Activated naive CD4-positive, alpha-beta T cell treated with anti-CD3 and anti-CD28 coated beads, Interleukin-2, amount 50 U/mL, for 24 hours (primary cell): ENCODE measurements around the gene SVIL.
A peak's percentile ranks its signal among the peaks of the same experiment; 100 is the strongest.
"Not testable (repeated sequence)": the region's sequence is repeated elsewhere in the genome, so short reads cannot be mapped to it uniquely, and the experiment has no call there.

Experiments used
- H3K27ac Mint-ChIP-seq: one replicate; pipeline ENCODE4 v1.8.0; 2021; ENCODE audit warnings: mild to moderate bottlenecking, mixed read lengths
- H3K27me3 Mint-ChIP-seq: one replicate; pipeline ENCODE4 v1.8.0; 2021; ENCODE audit warnings: mixed read lengths
- H3K36me3 Mint-ChIP-seq: one replicate; pipeline ENCODE4 v1.8.0; 2021; ENCODE audit warnings: mixed read lengths
- H3K4me1 Mint-ChIP-seq: one replicate; pipeline ENCODE4 v1.8.0; 2021; ENCODE audit warnings: mixed read lengths
- H3K4me3 Mint-ChIP-seq: one replicate; pipeline ENCODE4 v1.8.0; 2021; ENCODE audit warnings: mild to moderate bottlenecking, mixed read lengths
- H3K9me3 Mint-ChIP-seq: one replicate; pipeline ENCODE4 v1.8.0; 2021; ENCODE audit warnings: mixed read lengths

The SVIL gene

DNA sequence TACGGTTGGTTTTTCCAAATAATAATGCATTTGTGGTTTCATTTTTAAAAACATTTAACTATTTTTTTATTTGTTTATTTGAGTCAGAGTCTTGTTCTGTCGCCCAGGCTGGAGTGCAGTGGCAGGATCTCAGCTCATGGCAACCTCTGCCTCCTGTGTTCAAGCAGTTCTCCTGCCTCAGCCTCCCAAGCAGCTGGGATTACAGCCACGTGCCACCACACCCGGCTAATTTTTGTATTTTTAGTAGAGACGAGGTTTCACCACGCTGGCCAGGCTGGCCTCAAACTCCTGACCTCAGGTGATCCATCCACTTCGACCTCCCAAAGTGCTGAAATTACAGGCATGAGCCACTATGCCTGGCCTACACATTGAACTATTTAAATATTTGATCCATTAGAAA lies 28.1 kb downstream of the SVIL start:
- peaks cover 14% of the 10 kb centered on the region for H3K36me3 Mint-ChIP-seq
- not testable (repeated sequence) for H3K4me3 Mint-ChIP-seq, H3K27ac Mint-ChIP-seq, H3K27me3 Mint-ChIP-seq, H3K9me3 Mint-ChIP-seq, H3K4me1 Mint-ChIP-seq

DNA sequence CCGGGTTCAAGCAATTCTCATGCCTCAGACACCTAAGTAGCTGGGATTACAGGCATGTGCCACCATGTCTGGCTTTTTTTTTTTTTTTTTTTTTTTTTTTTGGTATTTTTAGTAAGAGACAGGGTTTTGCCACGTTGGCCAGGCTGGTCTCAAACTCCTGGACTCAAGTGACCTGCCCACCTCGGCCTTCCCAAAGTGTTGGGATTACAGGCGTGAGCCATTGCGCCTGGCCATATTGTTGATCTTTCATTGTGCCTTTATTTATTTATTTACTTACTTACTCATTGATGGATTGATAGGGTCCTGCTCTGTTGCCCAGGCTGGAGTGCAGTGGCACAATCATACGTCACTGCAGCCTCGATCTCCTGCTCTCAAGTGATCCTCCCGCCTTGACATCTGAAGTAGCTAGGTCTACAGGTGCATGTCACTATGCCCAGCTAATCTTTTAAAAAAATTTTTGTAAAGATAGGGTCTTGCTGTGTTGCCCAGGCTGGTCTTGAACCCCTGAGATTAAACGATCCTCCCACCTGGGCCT lies 30.4 kb downstream of the SVIL start:
- Mint-ChIP-seq H3K27ac (no peak overlapping the region), H3K4me3 (no peak overlapping the region), H3K36me3 (peaks cover 5% of the 10 kb centered on the region), H3K4me1 (peaks cover 17% of the 10 kb centered on the region), H3K27me3 (no peaks in the 10 kb centered on the region), H3K9me3 (no peaks in the 10 kb centered on the region)

DNA sequence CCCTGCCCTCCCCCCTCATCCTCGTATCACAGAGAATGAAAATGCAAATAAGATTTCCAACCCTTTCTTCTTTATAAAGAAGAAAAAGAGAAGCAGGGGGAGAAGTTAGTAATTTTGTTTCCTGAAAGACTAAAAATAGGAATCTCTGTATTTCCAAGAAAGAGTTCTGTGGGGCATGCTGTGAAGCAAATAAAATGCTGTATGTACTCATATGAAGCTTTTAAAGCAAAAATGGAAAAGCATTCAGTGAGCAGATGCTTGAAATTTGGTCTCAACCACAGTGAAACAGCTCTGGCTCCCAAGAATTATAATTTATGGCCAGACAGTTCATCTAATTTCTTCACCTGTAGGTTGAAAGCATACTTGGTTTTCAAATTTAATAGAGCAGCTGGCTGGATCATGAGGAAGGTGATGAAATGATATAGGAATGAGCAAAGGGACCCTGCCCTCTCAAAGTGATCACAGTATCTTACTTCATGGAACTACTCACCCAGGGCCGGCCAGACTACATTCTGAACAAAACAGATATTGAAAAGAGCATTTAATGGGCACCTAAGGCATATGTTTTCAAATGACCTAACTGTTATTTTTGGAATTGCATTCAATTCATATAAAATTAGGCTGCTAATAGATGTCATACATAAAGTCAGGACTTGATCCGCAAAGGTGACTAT lies 31.4 kb downstream of the SVIL start:
- Mint-ChIP-seq H3K9me3 (no peaks in the 10 kb centered on the region), H3K27ac (no peak overlapping the region), H3K4me3 (no peak overlapping the region), H3K36me3 (no peaks in the 10 kb centered on the region), H3K27me3 (no peaks in the 10 kb centered on the region), H3K4me1 (peaks cover 17% of the 10 kb centered on the region)

DNA sequence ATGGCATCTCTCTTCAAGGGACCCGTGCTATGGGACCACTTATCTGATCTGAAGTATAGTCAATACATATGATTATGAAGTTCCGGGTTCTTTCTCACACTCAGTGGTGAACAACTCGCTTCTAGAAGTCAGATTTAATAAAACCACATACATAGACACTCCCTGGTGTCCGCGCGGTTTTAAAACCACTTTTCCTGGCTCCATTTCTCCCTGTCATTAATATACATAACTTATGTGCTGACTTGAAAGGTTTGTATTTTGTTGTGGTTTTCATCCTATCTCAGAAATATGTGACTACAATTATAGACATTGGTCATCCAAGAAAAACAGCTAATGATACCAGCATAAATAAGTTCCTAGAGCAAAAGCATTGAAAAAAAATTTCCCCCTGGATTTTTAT lies 34.0 kb downstream of the SVIL start:
- H3K36me3 Mint-ChIP-seq = no peaks in the 10 kb centered on the region
- peaks cover 17% of the 10 kb centered on the region for H3K4me1 Mint-ChIP-seq
- no peak overlapping the region for H3K4me3 Mint-ChIP-seq
- H3K27me3 Mint-ChIP-seq = no peaks in the 10 kb centered on the region
- no peak overlapping the region for H3K27ac Mint-ChIP-seq
- H3K9me3 Mint-ChIP-seq = no peaks in the 10 kb centered on the region

DNA sequence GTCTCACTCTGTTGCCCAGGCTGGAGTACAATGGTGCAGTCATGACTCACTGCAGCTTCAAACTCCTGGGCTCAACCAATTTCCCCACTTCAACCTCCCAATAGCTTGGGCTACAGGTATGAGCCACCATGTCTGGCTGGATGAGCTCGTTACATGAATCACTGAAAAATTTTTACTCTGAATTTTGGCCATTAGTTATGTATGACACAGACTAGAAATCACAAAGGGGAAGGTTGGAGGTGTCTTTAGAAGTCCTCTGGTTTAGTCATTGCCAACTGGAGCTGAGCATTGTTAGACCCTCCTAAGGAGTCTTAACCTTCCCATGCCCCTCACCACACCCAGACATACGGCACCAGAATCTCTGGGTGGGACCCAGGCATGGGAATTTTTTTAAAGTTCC lies 34.7 kb downstream of the SVIL start:
- Mint-ChIP-seq H3K9me3 (no peaks in the 10 kb centered on the region), H3K4me1 (peaks cover 17% of the 10 kb centered on the region), H3K36me3 (peaks cover 2% of the 10 kb centered on the region), H3K27ac (no peak overlapping the region), H3K4me3 (no peak overlapping the region), H3K27me3 (no peaks in the 10 kb centered on the region)

DNA sequence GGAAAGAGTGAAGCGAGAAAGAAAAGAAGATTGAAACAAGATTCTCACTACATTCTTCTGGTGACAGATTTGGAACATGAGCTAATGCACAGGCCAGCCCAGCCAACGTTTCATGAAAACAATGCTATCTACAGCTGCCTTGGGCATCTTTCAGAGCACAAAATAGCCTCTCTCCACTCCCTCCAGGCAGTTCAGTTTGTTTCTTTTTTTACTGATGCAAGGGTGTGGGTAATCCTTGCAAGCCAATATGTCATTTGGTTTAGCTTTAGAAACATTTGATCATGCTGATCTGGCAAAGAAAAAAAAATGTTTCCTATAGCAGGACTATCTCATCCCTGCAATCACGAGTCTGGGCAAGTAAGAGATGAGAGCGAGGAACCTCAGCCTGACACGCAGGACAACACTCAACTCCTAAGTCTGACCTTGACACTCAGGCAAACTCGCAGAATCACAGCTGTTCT lies 35.9 kb downstream of the SVIL start:
- Mint-ChIP-seq H3K27me3 (no peaks in the 10 kb centered on the region), H3K9me3 (no peaks in the 10 kb centered on the region), H3K4me1 (peaks cover 17% of the 10 kb centered on the region), H3K4me3 (no peak overlapping the region), H3K27ac (no peak overlapping the region), H3K36me3 (peaks cover 2% of the 10 kb centered on the region)

DNA sequence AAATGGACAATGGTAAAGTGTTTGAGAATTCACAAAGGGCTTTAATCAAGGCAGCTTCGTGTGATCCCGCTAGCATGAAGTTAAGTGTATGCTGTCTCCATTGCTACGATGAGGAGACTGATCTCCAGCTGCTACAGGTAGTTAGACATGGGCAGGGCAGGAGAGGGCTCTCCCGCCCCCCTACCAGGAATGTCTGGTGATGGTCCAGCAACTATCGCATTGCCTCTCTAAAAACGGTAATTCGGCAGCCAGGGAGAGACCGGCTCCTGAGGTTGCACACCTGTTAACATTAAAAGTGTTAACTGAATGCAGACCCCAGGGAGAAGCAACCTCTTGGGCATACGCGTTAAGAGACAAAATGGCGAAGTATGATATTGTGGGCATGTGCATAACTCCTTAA lies 37.9 kb downstream of the SVIL start:
- Mint-ChIP-seq H3K27ac (no peak overlapping the region), H3K4me1 (peaks cover 16% of the 10 kb centered on the region), H3K27me3 (no peaks in the 10 kb centered on the region), H3K4me3 (no peak overlapping the region), H3K36me3 (peaks cover 2% of the 10 kb centered on the region), H3K9me3 (no peaks in the 10 kb centered on the region)

DNA sequence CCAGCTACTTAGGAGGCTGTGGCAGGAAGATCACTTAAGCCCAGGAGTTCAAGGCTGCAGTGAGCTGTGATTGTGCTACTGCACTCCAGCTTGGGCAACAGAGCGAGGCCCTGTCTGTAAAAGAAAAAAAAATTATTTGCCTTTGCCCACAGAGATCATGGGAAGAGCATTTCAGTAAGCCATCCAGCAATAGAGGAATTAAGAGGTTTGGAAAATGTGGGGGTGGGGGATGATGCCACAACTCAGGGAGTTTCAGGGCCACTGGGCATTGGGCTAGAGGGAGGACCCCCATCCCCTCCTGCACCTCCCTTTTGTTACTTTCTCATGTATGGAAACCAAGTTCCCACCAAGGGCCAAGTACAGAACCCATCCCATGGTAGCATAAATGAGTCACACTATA lies 38.4 kb downstream of the SVIL start:
- H3K27ac Mint-ChIP-seq = no peak overlapping the region

DNA sequence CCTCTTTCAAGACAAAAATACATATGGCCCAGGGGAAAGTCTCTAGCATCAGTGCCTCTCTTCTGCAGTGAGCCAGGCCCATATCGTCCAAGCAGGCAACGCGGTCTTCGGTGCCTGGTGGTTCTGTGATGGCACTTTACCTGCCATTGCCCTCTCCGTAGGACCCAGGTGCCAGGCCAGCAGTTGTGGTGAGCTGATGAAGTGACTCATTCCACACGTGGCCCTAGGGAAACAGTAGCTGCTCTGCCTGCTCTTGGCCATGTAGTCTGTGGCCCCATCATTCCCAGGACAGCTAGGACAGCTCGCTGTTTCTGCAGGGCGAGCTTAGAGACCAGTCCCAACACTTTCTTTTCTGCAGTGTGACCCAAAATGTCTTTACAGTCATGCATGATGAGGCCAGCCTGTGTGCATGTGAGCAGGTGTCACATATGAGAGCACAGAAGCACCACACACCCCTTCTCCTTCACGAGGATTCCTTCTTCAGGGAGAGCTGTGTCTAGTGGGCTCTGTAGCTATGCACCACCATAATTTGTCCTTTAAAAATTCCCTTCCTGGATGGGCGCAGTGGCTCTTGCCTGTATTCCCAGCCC lies 39.0 kb downstream of the SVIL start:
- Mint-ChIP-seq H3K27me3 (no peaks in the 10 kb centered on the region), H3K36me3 (peaks cover 2% of the 10 kb centered on the region), H3K4me3 (no peak overlapping the region), H3K9me3 (no peaks in the 10 kb centered on the region), H3K4me1 (peaks cover 16% of the 10 kb centered on the region), H3K27ac (no peak overlapping the region)

More for the DNA sequence above, 38.4 kb downstream of the SVIL start:
- H3K4me3 Mint-ChIP-seq = no peak overlapping the region
- H3K27me3 Mint-ChIP-seq = no peaks in the 10 kb centered on the region
- H3K36me3 Mint-ChIP-seq = peaks cover 2% of the 10 kb centered on the region
- no peaks in the 10 kb centered on the region for H3K9me3 Mint-ChIP-seq
- peaks cover 18% of the 10 kb centered on the region for H3K4me1 Mint-ChIP-seq

DNA sequence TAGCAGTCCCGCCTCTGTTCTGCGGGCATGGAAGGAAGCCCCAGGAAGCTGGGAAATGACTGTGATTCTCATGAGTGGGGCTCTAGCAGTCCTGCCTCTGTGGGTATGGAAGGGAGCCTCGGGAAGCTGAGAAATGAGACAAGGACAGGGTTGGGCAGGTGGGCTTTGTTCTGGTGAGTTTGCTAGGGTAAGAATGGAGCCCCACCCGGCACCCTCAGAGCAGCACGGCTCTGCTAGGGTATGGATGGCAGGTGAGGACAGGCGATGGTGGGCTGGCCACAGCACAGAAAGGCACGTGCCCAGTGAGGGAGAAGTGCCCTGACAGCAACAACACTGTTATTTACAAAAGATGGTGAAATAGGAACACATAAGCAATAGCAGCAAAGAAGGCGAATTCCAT lies 39.6 kb downstream of the SVIL start:
- Mint-ChIP-seq H3K4me3 (no peak overlapping the region), H3K4me1 (peaks cover 18% of the 10 kb centered on the region), H3K36me3 (peaks cover 2% of the 10 kb centered on the region), H3K9me3 (no peaks in the 10 kb centered on the region), H3K27ac (no peak overlapping the region), H3K27me3 (no peaks in the 10 kb centered on the region)

DNA sequence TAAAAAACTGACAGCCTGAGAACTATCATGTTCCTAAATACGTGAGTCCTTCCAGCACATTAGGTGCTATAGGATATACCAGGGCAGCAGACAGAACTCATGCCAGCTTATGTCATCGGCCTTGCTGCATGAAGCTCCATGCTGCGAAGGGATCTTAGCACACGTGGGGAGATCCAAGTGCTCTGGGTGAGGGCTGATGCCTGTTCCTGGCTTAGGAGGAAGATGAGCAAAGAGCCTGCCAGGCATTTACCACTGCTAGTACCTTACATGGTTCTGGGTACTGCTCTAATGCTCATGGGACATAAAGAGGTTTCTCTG lies 43.2 kb downstream of the SVIL start:
- Mint-ChIP-seq H3K27me3 (no peaks in the 10 kb centered on the region), H3K9me3 (no peaks in the 10 kb centered on the region), H3K4me3 (no peak overlapping the region), H3K4me1 (peaks cover 16% of the 10 kb centered on the region), H3K27ac (no peak overlapping the region), H3K36me3 (peaks cover 4% of the 10 kb centered on the region)

DNA sequence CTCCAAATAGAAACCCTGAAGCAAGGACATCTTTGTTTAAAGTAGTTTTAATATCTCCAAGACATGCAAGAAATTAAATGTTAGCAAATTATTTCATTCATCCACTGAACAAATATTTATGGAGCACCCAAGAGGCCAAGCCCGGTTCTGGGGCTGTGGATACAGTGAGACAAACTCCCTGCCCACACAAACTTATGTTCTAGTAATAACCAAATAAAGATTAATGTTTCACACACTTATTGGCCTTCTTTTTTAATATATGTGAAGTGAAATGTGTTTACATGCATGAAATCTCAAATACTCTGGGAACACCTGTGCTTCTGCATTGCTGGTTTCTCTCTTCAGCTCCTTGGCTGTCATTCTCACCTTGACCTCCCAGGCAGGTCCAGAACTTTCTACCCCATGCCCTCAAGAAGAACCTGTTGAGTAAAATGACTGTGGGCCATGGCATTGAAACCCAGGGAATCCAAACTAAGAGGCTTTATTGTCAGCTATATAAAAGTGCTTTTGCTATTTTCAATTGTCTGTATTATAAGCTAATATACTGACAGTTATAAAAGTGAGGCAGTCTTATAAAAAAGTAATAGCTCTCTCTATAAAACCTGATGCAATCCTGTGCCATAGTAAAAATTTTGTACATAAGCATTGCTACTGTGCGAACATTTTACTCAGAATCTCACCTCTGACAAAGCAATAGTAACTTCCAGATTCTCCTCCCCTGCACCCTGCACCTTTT lies 43.7 kb downstream of the SVIL start:
- no peaks in the 10 kb centered on the region for H3K27me3 Mint-ChIP-seq
- H3K9me3 Mint-ChIP-seq = no peaks in the 10 kb centered on the region
- no peak overlapping the region for H3K27ac Mint-ChIP-seq
- peaks cover 4% of the 10 kb centered on the region for H3K36me3 Mint-ChIP-seq
- peak overlapping the region; percentile 2 for H3K4me3 Mint-ChIP-seq
- H3K4me1 Mint-ChIP-seq = peaks cover 16% of the 10 kb centered on the region

DNA sequence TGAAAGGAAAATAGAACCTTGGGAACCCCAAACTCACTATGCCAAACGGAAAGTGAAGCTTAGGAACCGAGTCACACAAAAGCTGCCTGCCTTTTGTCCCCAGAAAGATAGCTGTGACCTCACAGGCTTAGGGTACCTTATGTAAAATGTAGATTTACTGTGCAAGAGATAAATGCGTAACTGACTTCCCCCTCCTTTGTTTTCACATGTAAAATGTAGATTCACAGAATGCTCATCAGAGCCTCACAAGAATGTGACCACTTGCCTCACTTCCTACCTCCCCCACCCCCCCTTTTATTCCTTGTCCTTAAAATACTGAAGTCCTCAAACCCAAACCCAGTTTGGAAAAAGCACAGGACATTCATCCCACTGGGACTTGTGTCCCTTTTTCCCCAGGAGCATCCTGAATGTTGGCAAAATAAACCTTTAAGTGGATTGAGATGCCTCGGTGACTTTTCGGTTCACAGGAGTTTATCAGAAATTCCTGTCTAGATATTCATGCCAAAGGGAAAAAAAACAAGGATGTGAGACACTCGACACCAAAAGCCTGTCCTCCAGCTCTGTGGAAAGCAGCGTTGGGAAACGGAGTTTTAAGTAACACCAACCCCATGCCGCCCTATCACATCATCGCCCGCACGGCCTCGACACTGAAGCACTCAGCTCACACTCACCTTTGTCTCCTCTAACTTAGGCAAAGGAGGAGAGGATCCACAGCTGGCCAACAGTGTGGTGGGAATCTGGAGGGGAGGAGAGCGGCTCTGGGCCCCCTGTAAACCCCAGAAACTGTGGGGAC lies 45.9 kb downstream of the SVIL start:
- H3K27ac Mint-ChIP-seq = no peak overlapping the region
- peaks cover 7% of the 10 kb centered on the region for H3K36me3 Mint-ChIP-seq
- H3K9me3 Mint-ChIP-seq = no peaks in the 10 kb centered on the region
- H3K27me3 Mint-ChIP-seq = no peaks in the 10 kb centered on the region
- H3K4me3 Mint-ChIP-seq = no peak overlapping the region
- H3K4me1 Mint-ChIP-seq = peaks cover 18% of the 10 kb centered on the region

DNA sequence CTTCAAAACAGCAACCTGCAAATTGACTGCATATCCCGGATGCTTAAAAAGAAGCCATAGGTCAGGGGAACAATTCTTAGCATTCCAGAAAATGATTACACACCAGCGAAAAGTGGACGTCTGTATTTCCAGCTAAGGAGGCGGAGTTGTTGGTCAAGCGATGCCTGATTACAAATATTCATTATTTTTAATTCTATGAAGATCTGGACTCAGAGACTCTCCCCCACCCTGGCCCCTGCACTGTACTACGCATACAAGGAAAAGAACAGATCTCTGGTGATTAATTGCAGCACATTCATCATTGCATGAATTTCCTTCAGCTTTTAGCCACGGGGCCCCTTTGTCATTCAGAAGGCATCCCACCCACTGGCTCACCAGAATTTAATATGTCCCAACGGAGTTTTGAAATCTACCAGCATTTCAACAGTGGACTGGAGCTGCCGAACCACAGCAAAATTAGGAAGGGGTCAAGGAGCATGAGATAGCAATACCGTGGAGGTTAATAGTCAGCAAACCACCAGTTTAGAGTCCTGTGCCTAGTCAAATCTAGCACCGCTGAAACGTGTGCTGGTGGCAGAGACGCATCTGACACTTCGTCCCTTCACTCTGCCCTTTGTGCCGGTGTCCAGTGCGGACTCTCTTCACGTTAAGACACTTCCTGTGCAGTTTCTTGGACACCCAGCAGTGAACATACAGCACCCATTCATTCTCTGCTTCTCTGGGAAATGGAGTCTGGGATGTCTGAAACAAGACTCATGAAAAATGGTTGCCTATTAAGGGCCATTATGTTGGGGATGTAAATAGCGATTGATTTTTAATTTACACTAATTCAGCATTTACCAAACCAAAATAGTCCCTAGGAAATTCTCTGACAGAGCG lies 46.8 kb downstream of the SVIL start:
- not testable (repeated sequence) for H3K9me3 Mint-ChIP-seq, H3K27me3 Mint-ChIP-seq, H3K4me3 Mint-ChIP-seq, H3K27ac Mint-ChIP-seq, H3K36me3 Mint-ChIP-seq
- peaks cover 20% of the 10 kb centered on the region for H3K4me1 Mint-ChIP-seq
